HG03066 (cell line): ENCODE data around the gene CNTNAP2.
"Not testable (repeated sequence)": the region's sequence is repeated elsewhere in the genome, so short reads cannot be mapped to it uniquely, and the experiment has no call there.

Experiments
- ATAC-seq: cut with Tn5 transposase; IDR thresholded peaks from one replicate; pipeline ENCODE4 v1.9.1; 2021; ENCODE audit warnings: low read depth; ENCODE audit not compliant: unreplicated experiment

The CNTNAP2 gene

GRCh38 chr7:148419856-148420832, 2303.5 kb downstream of the CNTNAP2 start:
- peak; percentile 85 for ATAC-seq

GRCh38 chr7:148422030-148422429, 2305.4 kb downstream of the CNTNAP2 start:
- ATAC-seq: no peak

GRCh38 chr7:148426393-148426792, 2309.8 kb downstream of the CNTNAP2 start:
- ATAC-seq: not testable (repeated sequence)

- ATAC-seq: not testable (repeated sequence)
These were observed 2314.1 kb downstream of the CNTNAP2 start for GRCh38 chr7:148430690-148431089.

- no peak for ATAC-seq
These were observed 2317.1 kb downstream of the CNTNAP2 start for GRCh38 chr7:148433521-148434180.

- ATAC-seq: no peak
These were observed 2317.7 kb downstream of the CNTNAP2 start for GRCh38 chr7:148434181-148434757.

- ATAC-seq: no peak
These were observed 2318.3 kb downstream of the CNTNAP2 start for GRCh38 chr7:148434887-148435286.

GRCh38 chr7:148435715-148436114, 2319.1 kb downstream of the CNTNAP2 start:
- no peak for ATAC-seq

- ATAC-seq: no peak
These were observed 2319.5 kb downstream of the CNTNAP2 start for GRCh38 chr7:148436135-148436534.

- no peak for ATAC-seq
These were observed 2320.0 kb downstream of the CNTNAP2 start for GRCh38 chr7:148436571-148436970.

GRCh38 chr7:148437043-148437442, 2320.4 kb downstream of the CNTNAP2 start:
- no peak for ATAC-seq

- no peak for ATAC-seq
These were observed 2325.6 kb downstream of the CNTNAP2 start for GRCh38 chr7:148442141-148442655.

GRCh38 chr7:148442933-148443332, 2326.3 kb downstream of the CNTNAP2 start:
- ATAC-seq: no peak

- no peak for ATAC-seq
These were observed 2328.9 kb downstream of the CNTNAP2 start for GRCh38 chr7:148445260-148446044.

- ATAC-seq: no peak
These were observed 2330.7 kb downstream of the CNTNAP2 start for GRCh38 chr7:148447221-148447849.

GRCh38 chr7:148451526-148451925, 2334.9 kb downstream of the CNTNAP2 start:
- ATAC-seq: not testable (repeated sequence)

- no peak for ATAC-seq
These were observed 2339.8 kb downstream of the CNTNAP2 start for GRCh38 chr7:148456351-148456750.

GRCh38 chr7:148457310-148457921, 2340.8 kb downstream of the CNTNAP2 start:
- no peak for ATAC-seq

GRCh38 chr7:148458263-148458662, 2341.7 kb downstream of the CNTNAP2 start:
- no peak for ATAC-seq
